Activated T-helper 17 cell treated with anti-CD3 and anti-CD28 coated beads, Interleukin-2, amount 50 U/mL, for 72 hours (primary cell): ENCODE measurements around the gene BCL10. TPM values are rescaled to one million over a fixed set of nuclear protein-coding genes. Genes with fewer than 3 reads are reported as not detected.

Experiments used
- ATAC-seq: fragments of 150-1000 bp; cut with Tn5 transposase; replicated peaks from 2 replicates; pipeline ENCODE4 v1.10.0; 2021; ENCODE audit warnings: mild to moderate bottlenecking, moderate library complexity
- H3K27ac Mint-ChIP-seq: one replicate; pipeline ENCODE4 v1.8.0; 2022; ENCODE audit warnings: mixed read lengths
- H3K27me3 Mint-ChIP-seq: one replicate; pipeline ENCODE4 v1.8.0; 2022; ENCODE audit warnings: mixed read lengths
- H3K36me3 Mint-ChIP-seq: one replicate; pipeline ENCODE4 v1.8.0; 2022; ENCODE audit warnings: low read depth, mild to moderate bottlenecking, mixed read lengths
- H3K4me1 Mint-ChIP-seq: one replicate; pipeline ENCODE4 v1.8.0; 2022; ENCODE audit warnings: mixed read lengths
- H3K4me3 Mint-ChIP-seq: one replicate; pipeline ENCODE4 v1.8.0; 2022; ENCODE audit warnings: mild to moderate bottlenecking, mixed read lengths
- H3K9me3 Mint-ChIP-seq: one replicate; pipeline ENCODE4 v1.8.0; 2022; ENCODE audit warnings: mixed read lengths
- total RNA-seq, 2 donors: library from RNA; stranded (reverse); gene quantifications; one replicate each; pipeline ENCODE4 v1.2.3, GENCODE V29; 2022

BCL10 gene
- total RNA-seq, 2 donors from 2014 or later, result 28.3 to 63.7 TPM

DNA sequence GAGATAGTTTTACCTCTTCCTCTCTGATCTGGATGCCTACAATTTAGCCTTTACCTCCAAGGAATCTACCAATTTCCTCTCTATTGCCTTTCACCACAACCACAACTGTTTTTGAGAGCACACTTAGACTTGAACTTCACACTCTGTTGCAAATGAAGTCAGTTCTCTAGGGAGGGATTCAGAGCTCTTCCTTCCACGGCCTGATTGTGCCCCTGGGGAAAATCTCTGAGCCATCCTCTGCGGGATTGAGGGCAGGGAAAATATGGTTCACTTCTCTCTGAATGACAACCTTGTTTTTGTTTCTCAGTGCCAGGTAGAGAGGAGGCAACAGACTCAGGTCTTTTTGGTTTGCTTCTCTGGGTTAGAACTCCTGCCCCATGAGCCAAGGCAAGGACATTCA is 35.4 kb upstream of the BCL10 start:
- Mint-ChIP-seq H3K4me1 (peaks cover 8% of the 10 kb centered on the region), H3K27me3 (peaks cover 43% of the 10 kb centered on the region), H3K4me3 (no peak overlapping the region), H3K36me3 (no peaks in the 10 kb centered on the region), H3K9me3 (no peaks in the 10 kb centered on the region), H3K27ac (no peak overlapping the region)
- no peak for ATAC-seq

- Mint-ChIP-seq H3K27ac (no peak overlapping the region), H3K4me3 (peak overlapping the region; percentile 59), H3K27me3 (peaks cover 29% of the 10 kb centered on the region), H3K36me3 (no peaks in the 10 kb centered on the region), H3K4me1 (peaks cover 8% of the 10 kb centered on the region), H3K9me3 (no peaks in the 10 kb centered on the region)
- ATAC-seq, result no peak
Observed at GRCh38 chr1:85308833-85309350, 32.5 kb upstream of the BCL10 start.

- ATAC-seq, result peak; percentile 92
- peak overlapping the region; percentile 59 for H3K4me3 Mint-ChIP-seq
- no peaks in the 10 kb centered on the region for H3K9me3 Mint-ChIP-seq
- peaks cover 8% of the 10 kb centered on the region for H3K4me1 Mint-ChIP-seq
- H3K36me3 Mint-ChIP-seq, result no peaks in the 10 kb centered on the region
- peaks cover 23% of the 10 kb centered on the region for H3K27me3 Mint-ChIP-seq
- no peak overlapping the region for H3K27ac Mint-ChIP-seq
Observed at GRCh38 chr1:85307987-85308832, 31.8 kb upstream of the BCL10 start.

- ATAC-seq, result no peak
- H3K9me3 Mint-ChIP-seq, result no peaks in the 10 kb centered on the region
- peaks cover 30% of the 10 kb centered on the region for H3K27me3 Mint-ChIP-seq
- H3K36me3 Mint-ChIP-seq, result no peaks in the 10 kb centered on the region
- H3K4me3 Mint-ChIP-seq, result no peak overlapping the region
- peaks cover 8% of the 10 kb centered on the region for H3K4me1 Mint-ChIP-seq
- H3K27ac Mint-ChIP-seq, result no peak overlapping the region
Observed at GRCh38 chr1:85306236-85306635, 29.8 kb upstream of the BCL10 start.

- Mint-ChIP-seq H3K36me3 (no peaks in the 10 kb centered on the region), H3K4me3 (no peak overlapping the region), H3K27ac (no peak overlapping the region), H3K9me3 (no peaks in the 10 kb centered on the region), H3K27me3 (peaks cover 19% of the 10 kb centered on the region), H3K4me1 (peaks cover 8% of the 10 kb centered on the region)
- ATAC-seq, result no peak
Observed at GRCh38 chr1:85303440-85304162, 27.2 kb upstream of the BCL10 start.

DNA sequence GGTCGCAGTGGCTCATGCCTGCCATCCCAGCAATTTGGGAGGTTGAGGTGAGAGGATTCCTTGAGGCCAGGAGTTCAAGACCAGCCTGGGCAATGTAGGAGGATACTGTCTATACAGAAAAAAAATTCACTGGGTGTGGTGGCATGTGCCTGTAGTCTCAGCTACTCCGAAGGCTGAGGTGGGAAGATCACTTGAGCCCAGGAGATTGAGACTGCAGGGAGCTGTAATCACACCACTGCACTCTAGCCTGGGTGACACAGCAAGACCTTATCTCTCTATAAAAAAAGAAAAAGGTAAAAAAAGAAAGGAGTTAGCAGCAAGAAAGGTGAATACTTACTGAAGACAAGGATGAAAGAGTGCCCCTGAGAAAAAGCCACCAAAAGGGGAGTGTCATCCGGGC is 23.7 kb upstream of the BCL10 start:
- H3K4me1 Mint-ChIP-seq, result peaks cover 18% of the 10 kb centered on the region
- no peaks in the 10 kb centered on the region for H3K9me3 Mint-ChIP-seq
- H3K4me3 Mint-ChIP-seq, result no peak overlapping the region
- ATAC-seq, result no peak
- H3K27me3 Mint-ChIP-seq, result peaks cover 16% of the 10 kb centered on the region
- H3K36me3 Mint-ChIP-seq, result peaks cover 8% of the 10 kb centered on the region
- H3K27ac Mint-ChIP-seq, result no peak overlapping the region

GRCh38 chr1:85297855-85298629 is 21.6 kb upstream of the BCL10 start:
- ATAC-seq, result peak; percentile 95
- H3K36me3 Mint-ChIP-seq, result peaks cover 8% of the 10 kb centered on the region
- H3K27me3 Mint-ChIP-seq, result peaks cover 13% of the 10 kb centered on the region
- H3K27ac Mint-ChIP-seq, result peak overlapping the region; percentile 90
- H3K4me3 Mint-ChIP-seq, result peak overlapping the region; percentile 51
- no peaks in the 10 kb centered on the region for H3K9me3 Mint-ChIP-seq
- peaks cover 18% of the 10 kb centered on the region for H3K4me1 Mint-ChIP-seq

DNA sequence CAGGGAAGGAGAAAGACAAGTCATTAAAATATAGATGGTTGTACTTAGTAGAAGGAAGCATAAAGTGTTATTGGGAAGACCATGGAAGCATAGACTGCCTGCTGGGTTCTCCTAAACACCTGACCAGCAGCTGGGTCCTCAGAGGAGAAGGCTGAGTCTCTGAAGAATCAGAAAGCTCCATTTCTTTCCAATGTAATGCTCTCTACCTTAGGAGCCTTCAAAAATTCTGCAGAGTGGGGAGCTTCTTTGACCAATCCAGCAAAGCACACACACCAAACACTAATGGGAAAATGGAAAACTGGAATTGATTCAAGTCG is 21.1 kb upstream of the BCL10 start:
- Mint-ChIP-seq H3K4me3 (peak overlapping the region; percentile 51), H3K36me3 (peaks cover 8% of the 10 kb centered on the region), H3K27me3 (peaks cover 9% of the 10 kb centered on the region)

DNA sequence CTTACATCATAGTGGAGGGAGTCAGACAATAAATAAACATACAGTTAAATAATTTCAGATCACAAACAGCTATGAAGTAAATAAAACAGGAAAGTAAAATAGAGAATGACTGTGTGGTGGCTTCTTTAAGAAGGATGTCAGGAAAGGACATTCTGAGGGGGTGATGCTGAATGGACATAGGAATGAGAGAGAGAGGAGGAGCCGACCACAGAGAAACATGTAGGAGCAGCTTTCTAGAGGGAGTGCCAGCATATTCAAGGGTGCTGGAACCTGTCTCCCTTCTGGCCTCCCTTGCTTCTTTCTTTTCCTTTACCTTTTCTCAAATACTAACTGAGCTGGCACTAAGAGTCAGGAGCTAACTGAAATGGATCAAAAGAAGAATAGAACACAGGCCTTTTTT is 20.5 kb upstream of the BCL10 start:
- ATAC-seq, result no peak
- H3K27ac Mint-ChIP-seq, result peak overlapping the region; percentile 90
- H3K4me3 Mint-ChIP-seq, result peak overlapping the region; percentile 51
- H3K36me3 Mint-ChIP-seq, result peaks cover 8% of the 10 kb centered on the region
- peaks cover 18% of the 10 kb centered on the region for H3K4me1 Mint-ChIP-seq
- H3K27me3 Mint-ChIP-seq, result peaks cover 4% of the 10 kb centered on the region
- H3K9me3 Mint-ChIP-seq, result no peaks in the 10 kb centered on the region

More for the DNA sequence above, 21.1 kb upstream of the BCL10 start:
- Mint-ChIP-seq H3K4me1 (peaks cover 18% of the 10 kb centered on the region), H3K27ac (peak overlapping the region; percentile 90), H3K9me3 (no peaks in the 10 kb centered on the region)
- no peak for ATAC-seq

DNA sequence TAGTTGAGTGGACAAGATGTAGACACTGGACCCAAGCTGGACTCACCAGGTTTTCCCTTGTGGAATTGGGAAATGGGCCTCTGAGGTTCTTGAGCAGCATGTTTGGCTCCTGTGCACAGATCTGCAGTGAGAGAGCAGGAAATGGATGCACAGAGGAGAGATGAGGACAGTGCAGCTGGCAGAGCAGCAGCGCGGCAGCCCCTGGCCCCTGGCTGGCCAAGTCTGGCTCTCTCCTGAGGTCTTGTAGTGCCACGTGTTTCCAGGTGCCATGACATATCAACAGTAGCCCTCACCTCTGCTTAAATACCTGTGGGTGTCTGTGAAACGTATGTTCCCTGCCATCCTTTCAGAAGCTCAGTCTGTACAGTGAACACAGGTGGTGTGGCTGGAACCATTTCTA is 19.2 kb upstream of the BCL10 start:
- no peak overlapping the region for H3K27ac Mint-ChIP-seq
- no peak overlapping the region for H3K4me3 Mint-ChIP-seq
- peaks cover 10% of the 10 kb centered on the region for H3K27me3 Mint-ChIP-seq
- H3K4me1 Mint-ChIP-seq, result peaks cover 18% of the 10 kb centered on the region
- H3K9me3 Mint-ChIP-seq, result no peaks in the 10 kb centered on the region
- H3K36me3 Mint-ChIP-seq, result peaks cover 8% of the 10 kb centered on the region
- ATAC-seq, result no peak

DNA sequence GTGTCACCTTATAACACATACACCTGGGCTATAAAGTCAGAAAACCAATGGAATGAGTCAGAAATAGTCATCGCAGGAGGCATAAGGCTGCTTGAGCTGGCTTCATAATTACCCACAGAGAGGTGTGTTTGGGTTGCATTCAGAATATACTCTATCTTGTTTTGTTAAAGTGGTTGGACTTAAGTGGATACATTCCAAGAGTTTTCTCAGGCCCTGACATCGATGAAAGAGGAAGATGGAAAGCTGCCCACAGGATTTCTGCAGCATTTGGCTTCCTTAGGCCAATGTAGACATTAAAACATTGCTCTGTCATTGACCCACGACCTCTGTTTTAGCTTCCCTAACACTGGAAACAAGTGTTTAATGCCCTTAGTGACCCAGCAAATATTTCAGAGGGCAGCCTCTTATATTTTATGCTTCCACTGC is 18.6 kb upstream of the BCL10 start:
- ATAC-seq, result peak; percentile 30
- H3K27ac Mint-ChIP-seq, result no peak overlapping the region
- H3K4me3 Mint-ChIP-seq, result no peak overlapping the region
- H3K36me3 Mint-ChIP-seq, result peaks cover 8% of the 10 kb centered on the region
- peaks cover 21% of the 10 kb centered on the region for H3K4me1 Mint-ChIP-seq
- H3K9me3 Mint-ChIP-seq, result no peaks in the 10 kb centered on the region
- H3K27me3 Mint-ChIP-seq, result peaks cover 10% of the 10 kb centered on the region

- H3K9me3 Mint-ChIP-seq, result no peaks in the 10 kb centered on the region
- no peaks in the 10 kb centered on the region for H3K36me3 Mint-ChIP-seq
- ATAC-seq, result no peak
- H3K27ac Mint-ChIP-seq, result no peak overlapping the region
- no peak overlapping the region for H3K4me3 Mint-ChIP-seq
- peaks cover 6% of the 10 kb centered on the region for H3K27me3 Mint-ChIP-seq
- H3K4me1 Mint-ChIP-seq, result peaks cover 11% of the 10 kb centered on the region
Observed at GRCh38 chr1:85290826-85291225, 14.4 kb upstream of the BCL10 start.

DNA sequence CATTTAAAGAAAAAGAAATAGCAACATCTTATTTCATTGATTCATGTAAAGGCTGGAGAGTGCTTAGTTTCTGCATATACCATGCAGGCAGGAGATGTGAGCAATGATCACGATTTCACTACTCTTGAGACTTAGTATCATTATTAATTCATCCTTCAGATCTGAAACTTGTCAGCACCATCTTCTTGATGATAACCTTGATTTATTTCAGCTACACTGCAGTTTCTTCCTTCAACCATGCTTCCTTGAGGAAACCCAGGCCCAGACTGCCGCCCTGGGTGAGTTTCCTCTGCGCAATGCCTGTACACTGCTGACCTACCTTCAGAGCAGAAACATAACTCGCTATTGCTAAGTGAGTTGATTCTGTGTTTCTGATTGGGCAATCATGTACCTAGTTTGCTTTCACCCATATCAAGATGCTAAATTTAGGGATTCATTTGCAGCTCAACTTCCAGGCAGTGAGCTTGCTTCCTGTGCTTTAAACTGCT is 13.5 kb upstream of the BCL10 start:
- ATAC-seq, result peak; percentile 82
- peak overlapping the region; percentile 3 for H3K27ac Mint-ChIP-seq
- no peak overlapping the region for H3K4me3 Mint-ChIP-seq
- H3K9me3 Mint-ChIP-seq, result no peaks in the 10 kb centered on the region
- H3K27me3 Mint-ChIP-seq, result peaks cover 6% of the 10 kb centered on the region
- H3K36me3 Mint-ChIP-seq, result no peaks in the 10 kb centered on the region
- peaks cover 11% of the 10 kb centered on the region for H3K4me1 Mint-ChIP-seq

GRCh38 chr1:85289207-85289847 is 12.9 kb upstream of the BCL10 start:
- Mint-ChIP-seq H3K4me3 (no peak overlapping the region), H3K36me3 (no peaks in the 10 kb centered on the region), H3K27me3 (peaks cover 6% of the 10 kb centered on the region), H3K4me1 (peaks cover 11% of the 10 kb centered on the region), H3K27ac (peak overlapping the region; percentile 3), H3K9me3 (no peaks in the 10 kb centered on the region)
- peak; percentile 98 for ATAC-seq
